Lower leg skin (tissue), 3 donors: ENCODE results near the gene CCNDBP1.

Experiments used
- POLR2A ChIP-seq, 2 donors: fragments of 450-650 bp; IDR thresholded peaks; one replicate each; pipeline ENCODE4 v1.6.1; 2016 to 2017; ENCODE audit warnings: antibody characterized with exemption in 2 of 2, mild to moderate bottlenecking in 1 of 2, moderate library complexity in 1 of 2
- TF ChIP-seq, protein P1 (sequence below), 3 donors: fragments of 450-650 bp; IDR thresholded peaks; one replicate each; pipeline ENCODE4 v1.5.1; 2016; ENCODE audit warnings: antibody characterized with exemption in 3 of 3, mild to moderate bottlenecking in 3 of 3, moderate library complexity in 2 of 3

DNA sequence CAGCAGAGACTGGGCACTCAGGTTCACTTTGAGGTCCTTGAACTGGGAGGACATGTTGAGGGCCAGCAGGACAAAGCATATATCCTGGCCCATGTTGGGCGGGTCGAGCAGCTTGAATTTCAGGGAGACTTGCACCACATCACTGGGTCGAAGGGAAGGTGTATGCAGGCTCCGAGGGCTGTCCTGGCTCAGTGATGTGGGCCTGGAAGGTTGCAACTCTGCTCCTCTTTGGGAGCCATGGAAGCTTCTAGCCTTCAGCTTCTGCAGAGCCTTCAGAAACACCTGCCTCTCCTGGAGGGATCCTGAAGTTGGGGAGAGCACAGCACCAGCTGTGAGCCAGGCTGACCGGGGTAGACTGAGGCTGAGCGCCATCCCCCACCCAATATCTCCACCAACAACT is 50.3 kb downstream of the CCNDBP1 start:
- TF ChIP-seq, protein P1, sequence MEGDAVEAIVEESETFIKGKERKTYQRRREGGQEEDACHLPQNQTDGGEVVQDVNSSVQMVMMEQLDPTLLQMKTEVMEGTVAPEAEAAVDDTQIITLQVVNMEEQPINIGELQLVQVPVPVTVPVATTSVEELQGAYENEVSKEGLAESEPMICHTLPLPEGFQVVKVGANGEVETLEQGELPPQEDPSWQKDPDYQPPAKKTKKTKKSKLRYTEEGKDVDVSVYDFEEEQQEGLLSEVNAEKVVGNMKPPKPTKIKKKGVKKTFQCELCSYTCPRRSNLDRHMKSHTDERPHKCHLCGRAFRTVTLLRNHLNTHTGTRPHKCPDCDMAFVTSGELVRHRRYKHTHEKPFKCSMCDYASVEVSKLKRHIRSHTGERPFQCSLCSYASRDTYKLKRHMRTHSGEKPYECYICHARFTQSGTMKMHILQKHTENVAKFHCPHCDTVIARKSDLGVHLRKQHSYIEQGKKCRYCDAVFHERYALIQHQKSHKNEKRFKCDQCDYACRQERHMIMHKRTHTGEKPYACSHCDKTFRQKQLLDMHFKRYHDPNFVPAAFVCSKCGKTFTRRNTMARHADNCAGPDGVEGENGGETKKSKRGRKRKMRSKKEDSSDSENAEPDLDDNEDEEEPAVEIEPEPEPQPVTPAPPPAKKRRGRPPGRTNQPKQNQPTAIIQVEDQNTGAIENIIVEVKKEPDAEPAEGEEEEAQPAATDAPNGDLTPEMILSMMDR (IDR thresholded peaks at IDR 0.05), result no peak
- TF ChIP-seq POLR2A (IDR thresholded peaks at IDR 0.05), result no peak
